ENCODE data around the gene VIM. TPM values are rescaled to one million over a fixed set of nuclear protein-coding genes. Genes with fewer than 3 reads are reported as not detected.
A peak's percentile ranks its signal among the peaks of the same experiment; 100 is the strongest.
"Not testable (repeated sequence)": the region's sequence is repeated elsewhere in the genome, so short reads cannot be mapped to it uniquely, and the experiment has no call there.

VIM gene
- total RNA-seq, 2 experiments from 2014 or later: 0.88 to 3.4 TPM

GRCh38 chr10:17263580-17263979 lies 35.5 kb downstream of the VIM start:
- H3K9me2 ChIP-seq (ENCODE audit: insufficient read depth, low read length): no peaks in the 10 kb centered on the region
- peak; percentile 4 for DNase-seq (ENCODE audit: low spot score)
- H4K20me1 ChIP-seq (ENCODE audit: insufficient read depth, low read length): no peaks in the 10 kb centered on the region
- no peaks in the 10 kb centered on the region for H3K4me1 ChIP-seq (ENCODE audit: insufficient read depth, low read length, poor library complexity, severe bottlenecking)
- H3K27ac ChIP-seq (ENCODE audit: low read depth, low read length, poor library complexity, severe bottlenecking): no peak overlapping the region
- H3K9me3 ChIP-seq (ENCODE audit: low read length): peaks cover 4% of the 10 kb centered on the region; the same call in 1 of the 2 replicates
- no peaks in the 10 kb centered on the region for H3K79me2 ChIP-seq (ENCODE audit: insufficient read depth, low read depth, low read length)
- TF ChIP-seq CTCF (conservative IDR thresholded peaks at IDR 0.05; ENCODE audit: low read length) (no peak), EZH2phosphoT487 (IDR thresholded peaks at IDR 0.05; ENCODE audit: borderline replicate concordance, low read depth, low read length) (no peak)
- ChIA-PET POLR2A (no interaction called here), CTCF (ENCODE audit: unreplicated experiment) (no interaction called here)
- no peak overlapping the region for H3K4me2 ChIP-seq (ENCODE audit: low read length)
- no peak overlapping the region for H2AFZ ChIP-seq (ENCODE audit: low read length)
- intact Hi-C loops (cut with micrococcal nuclease; ENCODE audit: unreplicated experiment): no loop called here
- no peak overlapping the region for H3K4me3 ChIP-seq (ENCODE audit: low read depth, low read length, poor library complexity, severe bottlenecking)
- no TSS peak for BruUV-seq (replicated peaks)
- H3K36me3 ChIP-seq (ENCODE audit: insufficient read depth, low read length): no peaks in the 10 kb centered on the region

- CTCF ChIA-PET (ENCODE audit: unreplicated experiment): no interaction called here
- no peak overlapping the region for H2AFZ ChIP-seq (ENCODE audit: low read length)
- H3K79me2 ChIP-seq (ENCODE audit: insufficient read depth, low read depth, low read length): no peaks in the 10 kb centered on the region
- H3K4me3 ChIP-seq (ENCODE audit: low read depth, low read length, poor library complexity, severe bottlenecking): no peak overlapping the region
- intact Hi-C loops (cut with micrococcal nuclease; ENCODE audit: unreplicated experiment): no loop called here
- H3K4me1 ChIP-seq (ENCODE audit: insufficient read depth, low read length, poor library complexity, severe bottlenecking): no peaks in the 10 kb centered on the region
- no peak for TF ChIP-seq EZH2phosphoT487 (IDR thresholded peaks at IDR 0.05; ENCODE audit: borderline replicate concordance, low read depth, low read length)
- no peak for TF ChIP-seq CTCF (conservative IDR thresholded peaks at IDR 0.05; ENCODE audit: low read length)
- H3K27ac ChIP-seq (ENCODE audit: low read depth, low read length, poor library complexity, severe bottlenecking): no peak overlapping the region
- POLR2A ChIA-PET: no interaction called here
- H4K20me1 ChIP-seq (ENCODE audit: insufficient read depth, low read length): no peaks in the 10 kb centered on the region
- no peak overlapping the region for H3K4me2 ChIP-seq (ENCODE audit: low read length)
- no peaks in the 10 kb centered on the region for H3K36me3 ChIP-seq (ENCODE audit: insufficient read depth, low read length)
- no peaks in the 10 kb centered on the region for H3K9me2 ChIP-seq (ENCODE audit: insufficient read depth, low read length)
- no TSS peak for BruUV-seq (replicated peaks)
- DNase-seq (ENCODE audit: low spot score): no peak
- H3K9me3 ChIP-seq (ENCODE audit: low read length): peaks cover 4% of the 10 kb centered on the region; the same call in 1 of the 2 replicates
These were observed 37.4 kb downstream of the VIM start for GRCh38 chr10:17265468-17265867.

GRCh38 chr10:17266549-17266948 lies 38.5 kb downstream of the VIM start:
- H3K4me2 ChIP-seq (ENCODE audit: low read length); H3K4me1 ChIP-seq (ENCODE audit: insufficient read depth, low read length, poor library complexity, severe bottlenecking); H3K9me3 ChIP-seq (ENCODE audit: low read length); H4K20me1 ChIP-seq (ENCODE audit: insufficient read depth, low read length); H3K9me2 ChIP-seq (ENCODE audit: insufficient read depth, low read length); H3K36me3 ChIP-seq (ENCODE audit: insufficient read depth, low read length); CTCF ChIA-PET (ENCODE audit: unreplicated experiment); H3K4me3 ChIP-seq (ENCODE audit: low read depth, low read length, poor library complexity, severe bottlenecking); H3K27ac ChIP-seq (ENCODE audit: low read depth, low read length, poor library complexity, severe bottlenecking); H2AFZ ChIP-seq (ENCODE audit: low read length); BruUV-seq (replicated peaks); intact Hi-C loops (cut with micrococcal nuclease; ENCODE audit: unreplicated experiment); H3K79me2 ChIP-seq (ENCODE audit: insufficient read depth, low read depth, low read length); DNase-seq (ENCODE audit: low spot score): not testable (repeated sequence)
- POLR2A ChIA-PET: interaction anchor here (0.6 kb wide), 1 partner anchor 227 kb away, joined by 4 read pairs; no protein-coding TSS in a partner anchor
